ENCODE measurements around the gene HERPUD2.
A peak's percentile ranks its signal among the peaks of the same experiment; 100 is the strongest.
"Not testable (repeated sequence)": the region's sequence is repeated elsewhere in the genome, so short reads cannot be mapped to it uniquely, and the experiment has no call there.

The HERPUD2 gene

GRCh38 chr7:35676211-35676610 is 18.7 kb downstream of the HERPUD2 start:
- no peak for DNase-seq

GRCh38 chr7:35670856-35671569 is 23.9 kb downstream of the HERPUD2 start:
- no peak for DNase-seq

- DNase-seq = not testable (repeated sequence)
These were observed 34.5 kb downstream of the HERPUD2 start for GRCh38 chr7:35660411-35660810.

GRCh38 chr7:35658606-35659201 is 36.2 kb downstream of the HERPUD2 start:
- no peak for DNase-seq

GRCh38 chr7:35657125-35657524 is 37.8 kb downstream of the HERPUD2 start:
- DNase-seq = no peak

GRCh38 chr7:35654558-35654957 is 40.4 kb downstream of the HERPUD2 start:
- not testable (repeated sequence) for DNase-seq

GRCh38 chr7:35652124-35652523 is 42.8 kb downstream of the HERPUD2 start:
- DNase-seq = no peak

GRCh38 chr7:35650751-35651150 is 44.2 kb downstream of the HERPUD2 start:
- no peak for DNase-seq

GRCh38 chr7:35649711-35650110 is 45.2 kb downstream of the HERPUD2 start:
- DNase-seq = no peak

- no peak for DNase-seq
These were observed 46.6 kb downstream of the HERPUD2 start for GRCh38 chr7:35648367-35648766.

- DNase-seq = no peak
These were observed 47.8 kb downstream of the HERPUD2 start for GRCh38 chr7:35647171-35647574.

- DNase-seq = no peak
These were observed 48.5 kb downstream of the HERPUD2 start for GRCh38 chr7:35646289-35647023.

- no peak for DNase-seq
These were observed 49.2 kb downstream of the HERPUD2 start for GRCh38 chr7:35645691-35646090.

- no peak for DNase-seq
These were observed 64.6 kb downstream of the HERPUD2 start for GRCh38 chr7:35630024-35630972.

- DNase-seq = peak; percentile 44
These were observed 70.4 kb downstream of the HERPUD2 start for GRCh38 chr7:35624299-35625186.

- no peak for DNase-seq
These were observed 71.6 kb downstream of the HERPUD2 start for GRCh38 chr7:35623381-35623780.

GRCh38 chr7:35619863-35620262 is 75.1 kb downstream of the HERPUD2 start:
- no peak for DNase-seq

GRCh38 chr7:35617041-35617440 is 77.9 kb downstream of the HERPUD2 start:
- no peak for DNase-seq

- DNase-seq = no peak
These were observed 81.8 kb downstream of the HERPUD2 start for GRCh38 chr7:35613150-35613549.

- no peak for DNase-seq
These were observed 89.2 kb downstream of the HERPUD2 start for GRCh38 chr7:35605760-35606159.

GRCh38 chr7:35604595-35604994 is 90.3 kb downstream of the HERPUD2 start:
- no peak for DNase-seq

GRCh38 chr7:35599645-35600044 is 95.3 kb downstream of the HERPUD2 start:
- no peak for DNase-seq
